Measurements from ENCODE around the gene LRP5.
"Not testable (repeated sequence)": the region's sequence is repeated elsewhere in the genome, so short reads cannot be mapped to it uniquely, and the experiment has no call there.

The LRP5 gene

DNA sequence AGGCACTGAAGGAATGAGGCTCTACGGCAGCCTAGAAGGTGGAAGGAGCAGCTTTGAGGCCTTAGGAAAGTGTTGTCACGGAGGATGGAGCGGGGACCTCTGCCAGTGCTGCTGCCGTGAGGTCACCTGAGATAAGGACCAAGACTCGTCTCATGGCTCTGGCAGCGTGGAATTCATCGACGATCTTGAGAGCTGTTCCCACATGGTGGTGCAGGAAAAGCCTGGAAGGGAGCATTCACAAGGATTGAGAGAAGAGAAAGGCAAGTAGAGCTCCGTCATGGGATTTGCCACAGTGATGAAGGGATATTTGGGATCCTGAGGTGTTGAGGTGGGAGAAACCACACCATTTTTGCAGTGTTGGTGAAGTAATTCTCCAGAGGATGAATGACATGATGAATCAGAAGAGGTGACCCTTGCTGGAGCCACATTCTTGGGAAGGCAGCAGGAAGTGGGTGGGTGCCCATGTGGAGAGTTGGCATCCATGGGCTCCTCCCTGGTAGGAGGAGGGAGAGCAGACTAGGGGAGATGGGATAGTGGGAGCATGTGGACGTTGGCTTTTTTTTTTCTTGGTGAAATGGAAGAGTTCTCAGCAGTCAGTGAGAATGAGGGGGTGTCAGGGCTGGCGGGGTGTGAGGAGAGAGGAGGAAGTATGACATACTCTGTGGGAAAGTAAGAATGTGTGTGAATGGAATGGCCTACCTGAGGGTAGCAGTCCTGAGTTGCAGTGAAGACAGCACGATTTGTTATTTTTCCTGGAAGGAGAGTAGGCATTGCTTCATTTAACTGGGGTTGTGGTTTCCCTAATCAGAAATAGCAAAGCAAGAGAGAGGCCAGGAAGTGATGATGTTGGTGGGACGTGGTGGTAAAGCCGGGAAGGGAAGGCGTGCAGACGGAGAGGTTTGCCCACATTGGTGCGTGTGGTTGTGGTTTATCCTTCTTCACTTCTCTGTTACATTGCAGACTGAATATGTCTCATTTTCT is 159.3 kb downstream of the LRP5 start:
- DNase-seq = no peak

DNA sequence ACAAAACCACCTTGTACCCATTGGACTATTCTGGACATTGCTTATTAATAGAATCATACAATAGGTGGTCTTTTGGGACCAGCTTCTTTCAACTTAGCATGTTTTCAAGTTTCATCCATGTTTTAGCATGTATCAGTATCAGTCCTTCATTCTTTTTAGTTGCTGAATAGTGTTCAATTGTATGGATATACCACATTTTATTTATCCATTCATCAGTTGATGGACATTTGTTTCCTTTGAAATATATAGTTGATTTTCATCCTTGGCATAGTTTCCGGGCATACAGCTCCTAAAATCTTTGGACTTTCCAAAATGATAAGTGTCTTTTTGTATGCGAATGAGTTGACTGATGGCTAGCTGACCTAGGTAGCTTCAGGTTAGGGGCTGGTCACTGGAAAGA is 160.4 kb downstream of the LRP5 start:
- DNase-seq = no peak

DNA sequence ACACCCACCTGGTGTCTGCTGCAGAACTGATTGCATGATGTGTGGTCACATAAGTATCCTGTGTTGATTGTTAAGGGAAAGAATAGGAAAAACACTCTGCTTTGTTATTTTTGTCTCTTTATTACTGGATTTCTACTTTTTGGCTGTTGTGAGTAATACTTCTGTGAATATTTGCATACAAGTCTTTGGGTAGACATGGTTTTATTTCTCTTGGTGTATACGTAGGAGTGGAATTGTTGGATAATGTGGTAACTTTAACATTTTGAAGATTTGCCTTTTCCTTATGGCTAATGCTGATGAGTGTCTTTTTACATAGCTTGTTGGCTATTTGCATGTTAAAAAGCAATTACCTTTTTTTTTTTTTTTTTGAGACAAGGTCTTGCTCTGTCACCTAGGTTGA is 161.3 kb downstream of the LRP5 start:
- DNase-seq = no peak

DNA sequence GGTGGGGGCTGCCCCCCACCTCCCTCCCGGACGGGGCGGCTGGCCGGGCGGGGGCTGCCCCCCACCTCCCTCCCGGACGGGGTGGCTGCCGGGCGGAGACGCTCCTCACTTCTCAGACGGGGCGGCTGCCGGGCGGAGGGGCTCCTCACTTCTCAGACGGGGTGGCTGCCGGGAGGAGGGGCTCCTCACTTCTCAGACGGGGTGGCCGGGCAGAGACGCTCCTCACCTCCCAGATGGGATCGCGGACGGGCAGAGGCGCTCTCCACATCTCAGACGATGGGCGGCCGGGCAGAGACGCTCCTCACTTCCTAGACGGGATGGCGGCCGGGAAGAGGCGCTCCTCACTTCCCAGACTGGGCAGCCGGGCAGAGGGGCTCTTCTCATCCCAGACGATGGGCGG is 163.2 kb downstream of the LRP5 start:
- DNase-seq = not testable (repeated sequence)

DNA sequence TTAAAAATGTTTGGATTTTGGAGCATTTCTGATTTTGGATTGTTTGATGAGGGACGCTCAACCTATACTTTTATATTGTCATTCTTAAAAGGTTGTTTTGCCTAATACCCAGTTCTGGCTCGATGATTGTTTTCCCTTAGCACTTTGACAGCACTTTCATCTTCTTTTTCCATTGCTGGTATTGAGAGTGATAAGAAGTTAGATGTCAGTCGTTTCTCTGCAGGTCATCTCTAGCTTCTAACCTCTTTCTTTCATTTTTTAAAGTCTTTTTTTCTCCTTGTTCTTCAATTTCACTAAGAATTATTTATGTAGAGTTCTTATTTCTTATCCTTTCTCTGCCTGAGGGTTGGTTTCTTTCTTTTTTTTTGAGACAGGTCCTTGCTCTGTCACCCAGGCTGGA is 167.0 kb downstream of the LRP5 start:
- DNase-seq = no peak

DNA sequence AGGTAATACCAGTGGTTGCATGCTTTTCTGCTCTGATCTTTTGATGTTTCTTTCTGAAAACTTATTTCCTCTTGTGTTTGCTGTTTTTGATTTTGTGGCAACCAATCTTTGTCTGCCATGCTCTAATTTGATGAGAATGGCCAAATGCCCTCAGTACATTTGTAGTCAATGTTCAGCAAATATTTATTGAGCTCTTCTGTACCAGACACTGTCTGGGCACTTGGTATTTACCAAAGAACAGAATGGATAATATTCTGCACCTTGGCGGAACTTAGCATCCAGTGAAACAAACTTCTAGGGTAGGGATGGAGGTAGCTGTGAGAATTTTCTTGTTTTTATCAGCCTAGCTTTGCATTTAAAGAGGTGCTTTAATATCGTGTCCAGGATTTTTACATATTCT is 167.8 kb downstream of the LRP5 start:
- DNase-seq = no peak

DNA sequence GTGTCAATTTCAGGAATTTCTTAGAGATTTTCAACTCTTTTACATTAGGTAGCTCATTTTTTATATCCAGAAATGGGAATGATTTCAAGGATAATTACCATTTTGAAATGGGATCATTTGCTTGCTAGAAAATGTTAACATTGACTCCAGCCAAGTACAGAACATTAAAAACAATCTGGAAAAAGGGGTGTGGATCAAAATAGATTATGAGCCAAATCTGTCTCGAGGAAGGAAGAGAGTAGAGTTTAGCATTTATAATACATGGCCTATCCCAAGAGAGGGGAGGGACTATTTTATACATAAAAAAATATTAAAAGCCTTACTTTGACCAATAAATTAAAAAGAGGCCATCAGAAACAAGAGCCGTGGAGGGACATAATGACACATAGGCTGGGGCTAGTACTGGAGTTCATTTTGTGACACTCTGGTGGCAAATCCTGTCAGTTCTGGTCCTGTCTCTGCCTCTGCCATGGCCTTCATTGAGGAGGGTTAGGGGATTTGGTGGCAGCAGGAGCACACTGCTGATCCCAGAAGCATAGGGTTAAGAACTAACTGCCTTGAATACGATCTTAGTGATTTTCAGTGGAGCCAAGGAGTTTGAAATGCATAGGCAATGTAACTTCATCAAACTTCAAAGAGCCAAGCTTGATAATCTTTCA is 168.6 kb downstream of the LRP5 start:
- DNase-seq = no peak

DNA sequence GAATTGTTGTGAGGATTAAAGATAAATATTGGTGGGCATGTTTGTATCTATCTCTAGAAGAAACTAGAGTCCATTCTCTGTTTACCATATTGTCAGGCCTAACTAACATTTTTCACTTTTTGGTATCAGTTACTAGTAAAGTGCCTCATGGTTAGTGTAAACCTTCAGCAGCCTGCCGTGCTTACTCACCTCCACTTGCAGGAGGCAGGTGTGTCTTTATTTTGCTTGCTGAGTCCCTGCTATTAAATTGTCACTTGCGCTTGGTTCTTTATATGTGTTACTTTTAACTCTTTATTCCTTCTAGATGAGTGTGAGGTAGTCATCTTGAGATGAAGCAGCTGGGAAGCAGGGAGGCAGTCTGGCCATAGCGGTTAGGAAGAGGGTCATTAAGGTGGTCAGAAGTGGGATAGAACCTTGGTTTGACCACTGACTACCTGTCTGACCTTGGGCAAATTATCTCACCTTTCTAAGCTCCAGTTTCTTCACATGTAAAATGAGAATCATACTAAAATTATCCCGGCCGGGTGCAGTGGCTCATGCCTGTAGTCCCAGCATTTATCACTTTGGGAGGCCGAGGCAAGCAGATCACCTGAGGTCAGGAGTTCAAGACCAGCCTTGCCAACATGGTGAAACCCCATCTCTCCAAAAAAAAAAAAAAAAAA is 169.3 kb downstream of the LRP5 start:
- DNase-seq = no peak

DNA sequence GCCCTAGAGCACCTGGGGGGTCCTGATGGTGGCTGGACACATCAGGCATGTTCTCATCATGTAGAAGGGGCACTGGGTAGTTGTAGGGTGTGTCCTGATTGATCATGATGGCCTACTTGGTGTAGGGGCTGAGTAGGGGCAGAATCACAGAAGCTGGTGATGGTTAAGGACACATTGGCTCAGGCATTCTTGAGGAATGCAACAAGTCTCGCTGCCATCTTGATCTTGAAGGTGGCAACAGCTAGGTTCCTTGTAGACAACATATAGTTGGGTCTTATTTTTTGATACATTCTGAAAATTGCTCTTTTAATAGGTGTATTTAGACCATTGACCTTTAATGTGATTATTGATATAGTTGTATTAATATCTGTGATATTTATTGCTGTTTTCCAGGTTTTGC is 176.2 kb downstream of the LRP5 start:
- no peak for DNase-seq

DNA sequence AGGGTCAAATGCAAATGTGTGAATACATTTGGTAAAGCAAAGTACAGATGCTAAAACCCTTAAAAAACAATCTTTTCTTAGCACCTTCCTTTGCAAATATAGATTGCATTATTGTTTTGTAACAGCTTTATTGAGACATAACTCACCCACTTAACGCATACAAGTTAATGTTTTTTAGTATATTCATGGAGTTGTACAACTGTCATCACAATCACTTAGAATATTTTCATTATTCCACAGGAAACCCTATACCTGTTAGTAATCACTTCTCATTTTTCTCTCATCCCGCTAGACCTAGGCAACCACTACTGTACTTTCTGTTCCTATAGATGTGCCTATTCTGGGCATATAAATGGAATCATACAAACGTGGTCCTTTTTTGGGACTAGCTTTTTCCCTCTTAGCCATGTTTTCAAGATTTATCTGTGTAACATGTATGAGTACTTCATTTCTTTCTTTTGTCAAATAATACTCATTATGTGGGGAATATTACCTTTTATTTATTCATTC is 182.9 kb downstream of the LRP5 start:
- no peak for DNase-seq

DNA sequence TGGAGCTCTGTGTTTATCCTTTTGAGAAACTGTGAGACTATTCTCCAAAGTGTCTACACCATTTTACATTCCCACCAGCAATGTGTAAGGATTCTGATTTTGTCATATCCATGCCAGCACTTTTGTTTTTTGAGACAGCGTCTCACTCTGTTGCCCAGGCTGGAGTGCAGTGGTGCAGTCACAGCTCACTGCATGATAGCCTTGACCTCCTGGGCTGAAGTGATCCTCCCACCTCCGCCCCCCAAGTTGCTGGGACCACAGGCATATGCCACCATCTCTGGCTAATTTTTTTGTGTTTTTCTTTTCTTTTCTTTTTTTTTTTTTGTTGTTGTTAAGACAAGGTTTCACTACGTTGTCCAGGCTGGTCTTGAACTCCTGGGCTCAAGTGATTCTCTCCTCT is 183.5 kb downstream of the LRP5 start:
- DNase-seq = no peak

DNA sequence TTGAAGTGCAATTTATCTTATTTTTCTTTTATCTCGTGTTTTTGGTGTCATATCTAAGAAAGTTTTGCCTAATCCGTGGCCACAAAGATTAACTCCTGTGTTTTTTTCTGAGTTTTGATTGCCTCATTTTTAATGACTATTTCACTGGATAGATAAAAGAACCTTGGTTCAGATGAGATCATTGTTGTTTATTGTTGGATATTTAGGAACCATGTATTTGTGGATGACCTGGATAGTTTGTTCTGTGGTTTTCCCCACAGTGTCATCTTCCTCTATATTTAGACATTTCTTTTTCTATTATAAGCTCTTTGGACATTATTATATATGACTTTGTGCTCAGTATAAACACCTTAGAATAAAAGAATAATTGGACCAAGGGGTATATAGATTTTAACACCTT is 185.4 kb downstream of the LRP5 start:
- no peak for DNase-seq

DNA sequence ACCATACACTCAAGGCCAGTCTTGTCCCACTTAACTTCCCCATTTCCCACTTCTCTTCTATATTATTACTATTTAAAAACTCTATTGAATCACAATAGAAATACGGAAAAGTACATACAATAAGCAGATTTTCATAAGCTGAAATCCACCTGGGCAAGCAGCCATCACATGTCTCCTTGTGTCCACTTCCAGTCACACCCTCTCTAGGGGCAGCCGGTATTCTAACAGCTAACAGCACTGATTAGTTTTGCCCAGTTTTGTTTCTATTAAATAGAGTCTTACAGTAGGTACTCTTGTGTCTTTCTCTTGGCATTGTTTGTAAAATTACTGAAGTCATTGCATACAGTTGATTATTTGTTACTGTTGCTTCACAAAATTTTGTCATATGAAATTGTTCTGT is 185.9 kb downstream of the LRP5 start:
- no peak for DNase-seq

Data from islet precursor cell (in vitro differentiated cells).